Psoas muscle (tissue), 8 donors: ENCODE results near the gene FCN1. TPM values are rescaled to one million over a fixed set of nuclear protein-coding genes. Genes with fewer than 3 reads are reported as not detected.

Source experiments
- ATAC-seq, 4 donors: fragments of 200-7000 bp; cut with Tn5 transposase; one replicate each; pipeline ENCODE4 v1.9.1; 2020; ENCODE audit warnings: moderate library complexity in 3 of 4, mild to moderate bottlenecking in 2 of 4
- DNase-seq, 2 donors: peaks; one replicate each; pipeline ENCODE4 v3.0.0-alpha.2; 2020
- H3K27ac ChIP-seq: fragments of 200-600 bp; one replicate; pipeline ENCODE4 v1.8.0; 2022
- H3K27me3 ChIP-seq, 3 donors: fragments of 200-600 bp in 1 of 3; one replicate each; pipeline versions ENCODE4 v1.6.1 to v1.8.0; 2013 to 2022; ENCODE audit warnings: low read length in 2 of 3, mild to moderate bottlenecking in 2 of 3, moderate library complexity in 1 of 3; ENCODE audit not compliant: insufficient read depth in 3 of 3
- H3K36me3 ChIP-seq, 2 donors: fragments of 200-600 bp in 1 of 2; one replicate each; pipeline versions ENCODE4 v1.6.1 to v1.8.0; 2013 to 2022; ENCODE audit warnings: low read depth in 1 of 2, mild to moderate bottlenecking in 1 of 2, moderate library complexity in 1 of 2; ENCODE audit not compliant: insufficient read depth in 1 of 2
- H3K4me1 ChIP-seq: fragments of 200-600 bp; one replicate; pipeline ENCODE4 v1.8.0; 2022
- H3K4me3 ChIP-seq: fragments of 200-600 bp; one replicate; pipeline ENCODE4 v1.8.0; 2022; ENCODE audit warnings: mild to moderate bottlenecking
- H3K9me3 ChIP-seq: fragments of 200-600 bp; one replicate; pipeline ENCODE4 v1.8.0; 2022
- CTCF ChIP-seq: fragments of 200-600 bp; IDR thresholded peaks from one replicate; pipeline ENCODE4 v1.8.0; 2022; ENCODE audit warnings: antibody characterized with exemption
- WGBS, 3 donors: extraction: QIAGEN DNeasy Blood & Tissue Kit; methylation state at CpG; one replicate each; pipeline versions ENCODE4 v1.1.6 to v1.1.7; 2013; 5-methylcytosine and 5-hydroxymethylcytosine counted together
- intact Hi-C, 2 donors: fragments of 100-400 bp; cut with DNase I; formaldehyde crosslinking; loops; one replicate each; pipeline versions ENCODE4 v1.11.0 to v1.14.2; 2022
- polyA plus RNA-seq, 3 donors: library from polyadenylated mRNA; stranded (reverse); fragments of 200-250 nt; gene quantifications; one replicate each; pipeline ENCODE4 v1.2.3, GENCODE V29; 2013
- total RNA-seq, 4 donors: library from RNA; stranded (reverse); fragmentation: NEBNext Ultra II Directional in 2 of 4; extraction: Animal tissue kit (Norgen Biotek cat#: 25700) in 2 of 4; gene quantifications; one replicate each; pipeline versions ENCODE4 v1.2.1 to v1.2.4, GENCODE V29; 2021 to 2023
- donor health status: healthy with polysubstance abuse.
- donor health status: DM: no; HTN: no; CAD: no; lungs with moderate emphysema.
- donor health status: Bipolar disorder and iron deficiency.
- donor health status: healthy.
- donor health status: DM: yes; HTN: yes; CAD: no.
- donor health status: DM: no; HTN: no; CAD: no.
- donor health status: DM: no; HTN: no; CAD: no.
- donor health status: DM: yes; HTN: yes; CAD: no.

FCN1 gene
- total and polyA plus RNA-seq, 7 donors: 0.51 to 3.9 (median 0.82) TPM

DNA sequence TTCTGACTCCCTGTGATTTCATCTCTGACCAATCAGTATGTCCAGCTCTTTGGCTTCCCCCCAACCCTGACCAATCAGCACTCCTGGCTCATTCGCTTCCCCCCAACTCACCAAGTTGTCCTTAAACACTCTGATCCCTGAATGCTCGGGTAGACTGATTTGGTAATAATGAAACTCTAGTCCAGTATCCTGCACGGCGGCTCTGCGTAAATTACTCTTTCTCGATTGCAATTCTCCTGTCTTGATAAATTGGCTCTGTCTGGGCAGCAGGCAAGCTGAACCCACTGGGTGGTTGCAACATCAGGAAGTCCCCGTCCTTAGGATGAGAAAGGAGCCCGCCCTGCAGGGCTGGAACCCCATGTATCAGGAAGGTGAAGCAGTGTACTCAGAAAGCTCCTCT is 26.7 kb downstream of the FCN1 start:
- H3K36me3 ChIP-seq: no peaks in the 10 kb centered on the region
- DNase-seq (no peak), ATAC-seq (no peak)
- 86 to 92% (median 88%) methylated on average over 8 of the region's 8 CpGs for WGBS, 3 donors
- no peaks in the 10 kb centered on the region for H3K9me3 ChIP-seq
- H3K4me1 ChIP-seq: no peaks in the 10 kb centered on the region
- no peak for TF ChIP-seq CTCF
- no peak overlapping the region for H3K4me3 ChIP-seq
- H3K27me3 ChIP-seq: peaks cover 0 to 10% (median 0%) of the 10 kb centered on the region in 3 donors
- intact Hi-C loops: no loop called here
- no peak overlapping the region for H3K27ac ChIP-seq

DNA sequence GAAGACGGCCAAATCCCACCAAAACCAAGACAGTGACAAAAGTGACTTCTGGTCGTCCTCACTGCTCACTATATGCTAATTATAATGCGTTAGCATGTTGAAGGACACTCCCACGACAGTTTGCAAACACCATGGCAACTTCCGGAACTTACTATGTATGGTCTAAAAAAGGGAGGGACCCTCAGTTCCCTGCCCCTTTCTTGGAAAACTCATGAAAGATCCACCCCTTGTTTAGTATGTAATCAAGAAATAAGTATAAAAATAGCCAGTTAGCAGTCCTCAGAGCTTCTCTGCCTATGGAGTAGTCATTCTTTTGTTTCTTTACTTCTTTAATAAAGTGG is 27.6 kb downstream of the FCN1 start:
- TF ChIP-seq CTCF: no peak
- intact Hi-C loops: no loop called here
- no peak for ATAC-seq

GRCh38 chr9:134889386-134890154 is 28.1 kb downstream of the FCN1 start:
- 88 to 96% (median 94%) methylated on average over 10 of the region's 10 CpGs for WGBS, 3 donors
- intact Hi-C loops: no loop called here
- H3K27me3 ChIP-seq: no peaks in the 10 kb centered on the region
- H3K36me3 ChIP-seq: no peaks in the 10 kb centered on the region
- H3K9me3 ChIP-seq: no peaks in the 10 kb centered on the region
- H3K4me3 ChIP-seq: no peak overlapping the region
- no peak overlapping the region for H3K27ac ChIP-seq
- ATAC-seq (no peak), DNase-seq (no peak)
- no peaks in the 10 kb centered on the region for H3K4me1 ChIP-seq
- no peak for TF ChIP-seq CTCF

More for the DNA sequence above, 27.6 kb downstream of the FCN1 start:
- Histone ChIP-seq H3K27ac (no peak overlapping the region), H3K4me1 (no peaks in the 10 kb centered on the region), H3K9me3 (no peaks in the 10 kb centered on the region), H3K4me3 (no peak overlapping the region), H3K36me3 (no peaks in the 10 kb centered on the region), H3K27me3 (peaks cover 0 to 5% (median 0%) of the 10 kb centered on the region in 3 donors)
- 88 to 94% (median 90%) methylated on average over 5 of the region's 5 CpGs for WGBS, 3 donors
- DNase-seq: no peak

DNA sequence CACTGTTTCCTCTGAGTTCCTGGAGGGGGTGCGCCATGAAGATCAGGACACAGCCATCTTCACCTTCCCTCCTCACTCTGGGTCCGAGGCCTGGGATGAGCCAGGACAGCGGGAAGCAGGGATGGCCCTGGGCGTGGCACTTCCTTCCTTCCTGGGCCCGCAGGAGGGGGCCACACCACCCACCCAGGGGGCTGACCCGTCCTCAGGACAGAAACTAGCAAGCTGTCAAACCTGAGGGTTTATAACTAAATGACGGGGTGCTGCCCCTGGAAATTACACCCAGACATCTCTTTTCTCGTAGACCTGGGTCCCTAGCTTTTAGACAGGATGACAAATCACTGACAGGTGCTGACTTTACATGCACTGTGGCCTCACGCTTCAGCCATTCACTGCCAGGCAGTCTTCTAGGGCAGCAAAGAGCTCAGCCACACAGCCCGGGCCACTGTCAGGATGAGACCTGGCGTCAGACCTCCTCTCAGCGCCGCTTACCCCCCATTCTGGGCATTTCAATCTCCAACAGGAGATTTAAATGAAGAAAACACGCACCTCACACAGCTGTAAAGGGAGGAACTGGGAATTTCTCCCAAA is 29.0 kb downstream of the FCN1 start:
- Histone ChIP-seq H3K36me3 (no peaks in the 10 kb centered on the region), H3K27me3 (no peaks in the 10 kb centered on the region), H3K4me3 (no peak overlapping the region), H3K27ac (no peak overlapping the region), H3K4me1 (no peaks in the 10 kb centered on the region), H3K9me3 (no peaks in the 10 kb centered on the region)
- intact Hi-C loops: no loop called here
- ATAC-seq (peak; percentile 60 to 78 (median 64)), DNase-seq (no peak)
- no peak for TF ChIP-seq CTCF
- WGBS, 3 donors: 45 to 59% (median 51%) methylated on average over 14 of the region's 14 CpGs
